OCI-M2 (cell line): ENCODE data around the gene THRSP.
"Not testable (repeated sequence)": the region's sequence is repeated elsewhere in the genome, so short reads cannot be mapped to it uniquely, and the experiment has no call there.

Experiments
- DNase-seq: peaks from one replicate; lab custom pipeline; 2025; ENCODE audit not compliant: unreplicated experiment; lab: John Stamatoyannopoulos, UW

Gene THRSP

DNA sequence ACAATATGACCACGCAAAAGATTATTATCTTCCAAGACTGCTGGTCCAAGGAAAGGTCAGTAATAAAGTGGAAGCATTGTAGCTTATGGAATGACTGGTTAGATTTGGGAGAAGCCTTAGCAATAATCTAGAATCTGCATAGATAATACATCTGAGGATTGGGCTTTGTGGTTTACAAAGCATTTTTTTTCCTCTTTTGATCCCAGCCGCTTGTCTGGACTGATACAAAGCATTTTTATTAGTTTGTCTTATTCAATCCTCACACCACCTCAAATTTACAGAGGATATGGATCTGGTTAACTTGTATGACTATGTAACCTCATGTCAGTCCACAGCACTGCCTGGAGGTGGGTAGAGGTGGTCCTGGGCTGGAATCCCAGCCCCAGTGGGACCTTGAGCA lies 990 bp upstream of the THRSP start:
- DNase-seq = no peak

DNA sequence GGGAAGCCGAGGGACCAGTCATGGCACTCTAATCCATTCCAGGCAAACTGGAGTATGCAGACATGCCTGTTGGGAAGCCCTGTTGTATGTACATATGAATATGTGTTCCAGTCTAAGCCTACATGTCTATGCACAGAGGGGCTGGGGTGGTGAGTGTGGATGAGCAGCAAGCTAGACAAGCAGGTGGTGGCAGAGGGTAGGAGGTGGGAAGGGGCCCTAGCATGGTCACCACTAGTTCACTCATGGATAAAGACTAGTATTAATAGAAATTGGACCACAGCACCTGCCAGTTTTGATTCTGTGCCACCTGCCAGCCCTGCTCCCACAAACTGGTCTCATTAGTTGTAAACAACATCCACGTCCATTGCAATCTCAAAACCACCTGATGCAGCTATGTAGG lies 1.5 kb downstream of the THRSP start:
- no peak for DNase-seq

DNA sequence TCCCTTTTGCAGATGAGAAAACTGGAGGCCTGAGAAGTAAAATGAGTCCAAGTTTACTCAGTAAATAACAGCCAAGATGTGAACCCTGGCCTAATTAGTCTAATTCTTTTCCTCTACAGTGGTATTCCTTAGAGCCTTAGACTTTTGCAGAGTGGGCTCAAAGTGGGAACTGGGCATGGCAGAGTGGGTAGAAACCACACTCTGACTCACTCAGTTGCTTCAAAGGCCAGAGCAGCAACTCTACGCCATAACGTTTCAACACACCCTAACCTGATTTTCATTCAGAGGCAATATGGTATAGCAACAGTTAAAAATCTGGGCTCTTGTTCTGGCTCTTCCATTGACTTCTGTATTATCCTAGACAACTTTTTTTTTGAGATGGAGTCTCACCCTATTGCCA lies 2.8 kb downstream of the THRSP start:
- no peak for DNase-seq

DNA sequence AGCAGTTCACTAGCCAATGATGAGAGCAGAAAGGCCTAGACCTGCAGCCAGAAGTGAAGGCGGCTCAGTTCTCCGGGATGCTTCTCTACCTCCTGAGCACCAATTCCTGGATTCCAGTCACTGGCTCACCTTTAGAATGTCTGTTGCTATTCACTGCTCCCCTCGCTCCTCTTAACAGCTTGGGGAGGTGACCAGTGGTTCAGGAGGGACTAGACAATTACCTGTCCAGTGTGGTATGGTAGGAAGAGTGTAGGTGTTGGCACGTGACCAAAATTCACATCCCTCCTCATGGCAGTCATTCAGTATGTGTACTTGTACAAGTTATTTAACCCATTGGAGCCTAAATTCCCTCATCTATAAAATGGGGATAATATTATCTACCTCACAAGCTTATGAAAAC lies 4.0 kb downstream of the THRSP start:
- no peak for DNase-seq

DNA sequence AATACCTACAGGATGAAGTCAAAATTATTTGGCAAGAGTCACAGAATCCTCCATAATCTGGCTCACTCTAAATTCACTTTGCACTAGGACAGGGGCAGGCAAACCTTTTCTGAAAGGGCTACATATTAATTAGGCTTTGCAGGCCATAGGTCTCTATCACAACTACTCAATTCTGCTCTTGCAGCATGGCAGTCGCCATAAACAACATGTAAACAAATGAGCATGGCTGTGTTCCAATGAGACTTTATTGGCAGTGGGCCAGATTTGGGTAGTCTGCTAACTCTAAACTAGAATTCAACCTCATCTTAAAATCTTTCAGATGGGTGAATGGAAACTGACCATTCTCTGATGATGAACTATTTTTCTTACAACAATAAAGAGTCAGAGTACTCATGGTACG lies 5.8 kb downstream of the THRSP start:
- no peak for DNase-seq

DNA sequence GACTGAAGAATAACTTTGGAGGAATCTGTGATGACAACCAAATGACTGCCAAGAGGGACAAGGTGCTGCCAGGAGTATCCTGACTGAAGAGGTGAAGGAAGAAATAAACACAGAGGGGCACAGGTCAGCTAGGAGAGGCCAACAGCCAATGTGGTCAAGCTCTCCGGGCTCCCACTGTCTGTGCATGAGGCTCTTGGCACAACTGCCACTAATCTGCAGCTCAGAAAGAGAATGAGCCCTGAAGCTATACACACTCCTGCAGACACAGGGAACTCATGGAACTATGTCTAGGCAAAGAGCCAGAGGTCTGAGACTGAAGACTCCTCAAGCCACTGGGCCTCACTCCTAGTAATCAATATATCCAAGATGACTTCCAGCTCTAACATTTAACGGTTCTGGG lies 7.0 kb downstream of the THRSP start:
- no peak for DNase-seq

DNA sequence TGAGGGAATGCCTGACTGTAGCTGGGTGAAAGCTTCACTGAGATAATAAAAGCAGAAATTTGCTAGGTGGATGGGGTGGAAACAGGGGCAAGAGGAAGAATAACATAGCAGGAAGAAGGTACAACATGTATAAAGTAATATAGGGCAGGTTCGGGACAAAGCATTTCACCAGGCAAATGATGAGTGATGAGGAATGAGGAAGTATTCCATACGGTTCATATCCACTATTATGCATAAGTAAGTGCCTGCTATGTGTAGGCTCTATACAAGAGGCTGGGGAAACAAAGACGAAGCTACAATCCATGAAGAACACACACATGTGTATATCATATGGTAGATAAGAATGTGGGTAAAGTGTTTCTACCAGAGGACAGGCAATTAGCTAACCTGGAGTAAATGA lies 8.1 kb downstream of the THRSP start:
- DNase-seq = no peak

DNA sequence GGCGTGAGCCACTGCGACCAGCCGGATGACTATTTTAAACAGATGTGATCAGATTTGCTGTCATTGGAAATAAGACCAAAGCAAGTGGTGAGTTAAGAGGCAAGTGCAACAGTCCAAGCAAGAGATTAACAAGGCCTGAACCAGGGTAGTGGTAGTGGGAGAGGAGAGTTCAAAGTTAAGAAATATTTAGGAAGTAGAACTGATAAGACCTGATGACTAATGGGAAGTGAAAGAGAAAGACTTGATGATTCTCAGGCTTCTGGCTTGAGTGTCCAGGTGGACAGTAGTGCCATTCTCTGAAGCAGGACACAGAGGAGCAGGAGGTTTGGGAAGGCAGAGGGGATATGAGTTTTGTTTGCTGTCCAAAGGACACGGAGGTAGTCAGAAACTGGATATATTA lies 8.8 kb downstream of the THRSP start:
- no peak for DNase-seq

DNA sequence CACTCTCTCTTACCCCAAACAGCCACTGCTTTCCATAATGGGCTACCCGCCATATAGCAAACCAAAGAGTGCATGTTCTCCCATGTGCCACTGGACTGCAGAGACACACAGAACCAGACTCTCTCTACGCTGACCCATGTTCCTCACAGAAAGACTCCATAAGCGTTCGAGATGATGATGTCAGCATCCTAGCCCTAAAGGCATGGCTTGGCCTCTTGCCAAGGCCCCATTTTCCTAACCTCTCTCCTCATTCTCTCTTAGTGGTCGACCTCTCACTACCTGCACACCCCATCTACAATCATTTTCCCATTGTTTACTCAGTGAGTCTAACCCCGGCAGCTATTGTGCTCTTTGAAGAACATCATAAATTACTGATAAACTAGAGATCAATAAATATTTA lies 11.1 kb downstream of the THRSP start:
- DNase-seq = no peak

DNA sequence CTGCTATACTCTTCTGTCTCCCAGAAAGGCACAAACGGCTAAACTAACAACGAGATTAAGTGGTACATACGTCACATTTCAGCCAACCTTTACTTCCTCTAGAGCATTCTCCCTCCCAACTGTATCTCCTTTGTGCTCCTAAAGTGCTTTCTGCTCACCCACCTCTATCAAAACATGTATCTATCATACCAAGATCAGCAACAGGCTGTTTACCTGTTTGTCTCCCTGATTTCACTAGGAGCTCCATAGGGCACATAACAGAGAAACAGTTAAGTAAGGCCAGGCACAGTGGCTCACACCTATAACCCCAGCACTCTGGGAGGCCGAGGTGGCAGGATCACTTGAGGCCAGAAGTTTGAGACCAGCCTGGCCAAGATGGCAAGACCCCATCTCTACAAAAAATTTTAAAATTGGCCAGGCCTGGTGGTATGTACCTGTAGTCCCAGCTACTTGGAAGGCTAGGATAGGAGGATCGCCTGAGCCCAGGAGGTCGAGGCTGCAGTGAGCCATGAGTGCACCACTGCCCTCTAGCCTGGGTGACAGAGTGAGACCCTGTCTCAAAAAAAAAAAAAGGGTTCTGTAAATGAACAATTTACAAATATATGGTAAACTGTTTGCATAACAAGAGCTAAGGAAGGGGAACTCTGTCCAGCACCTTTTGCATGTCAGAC lies 13.2 kb downstream of the THRSP start:
- no peak for DNase-seq

DNA sequence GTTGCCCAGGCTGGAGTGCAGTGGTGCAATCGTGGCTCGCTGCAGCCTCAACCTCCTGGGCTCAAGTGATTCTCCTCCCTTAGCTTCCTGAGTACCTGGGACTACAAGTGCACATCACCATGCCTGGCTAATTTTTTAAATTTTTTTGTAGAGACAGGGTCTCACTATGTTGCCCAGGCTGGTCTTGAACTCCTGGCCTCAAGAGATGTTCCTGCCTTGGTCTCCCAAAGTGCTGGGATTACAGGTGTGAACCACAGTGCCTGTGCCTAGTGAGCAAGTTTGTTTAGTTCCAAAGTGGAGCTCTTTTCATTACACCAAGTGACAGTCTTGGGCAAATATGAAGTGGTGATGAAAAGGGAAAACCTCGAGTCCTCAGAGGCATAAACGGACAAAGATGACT lies 13.9 kb downstream of the THRSP start:
- not testable (repeated sequence) for DNase-seq

DNA sequence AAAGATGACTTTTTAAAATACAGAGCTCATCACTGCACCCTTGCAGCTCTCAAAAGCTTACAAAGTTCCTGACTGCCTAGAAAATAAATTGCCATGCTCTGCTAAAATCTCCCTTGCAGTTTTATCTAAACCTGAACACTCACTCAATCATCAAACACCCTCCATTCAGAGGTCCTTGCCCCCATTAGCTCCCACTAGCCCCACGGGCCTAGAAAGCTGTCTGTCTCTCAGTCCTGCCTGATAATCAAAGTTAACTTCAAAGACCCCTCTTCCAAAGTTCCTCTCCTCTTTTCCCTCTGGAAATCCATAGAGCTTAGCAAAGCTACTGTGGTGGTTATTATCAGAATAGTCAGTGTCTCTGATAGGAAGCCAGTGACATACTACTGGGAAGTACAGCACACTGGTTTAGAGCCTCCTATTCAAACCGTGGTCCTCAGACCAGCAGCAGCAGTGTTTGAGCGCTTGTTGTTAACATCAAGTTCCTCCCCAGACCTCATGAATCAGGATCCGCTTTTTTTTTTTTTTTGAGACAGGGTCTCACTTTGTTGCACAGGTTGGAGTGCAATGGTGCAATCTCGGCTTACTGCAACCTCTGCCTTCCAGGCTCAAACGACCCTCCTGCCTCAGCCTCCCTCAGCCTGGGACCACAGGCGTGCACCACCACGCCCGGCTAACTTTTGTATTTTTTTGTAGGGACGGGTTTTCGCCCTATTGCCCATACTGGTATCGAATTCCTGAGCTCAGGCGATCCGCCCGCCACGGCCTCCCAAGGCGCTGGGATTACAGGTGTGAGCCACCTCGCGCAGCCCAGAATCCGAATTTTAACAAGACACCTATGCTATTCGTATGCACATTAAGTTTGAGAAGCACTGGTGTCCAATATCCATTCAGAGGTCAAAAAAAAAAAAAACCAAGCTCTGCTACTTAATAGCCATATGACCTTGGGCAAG lies 14.8 kb downstream of the THRSP start:
- no peak for DNase-seq

DNA sequence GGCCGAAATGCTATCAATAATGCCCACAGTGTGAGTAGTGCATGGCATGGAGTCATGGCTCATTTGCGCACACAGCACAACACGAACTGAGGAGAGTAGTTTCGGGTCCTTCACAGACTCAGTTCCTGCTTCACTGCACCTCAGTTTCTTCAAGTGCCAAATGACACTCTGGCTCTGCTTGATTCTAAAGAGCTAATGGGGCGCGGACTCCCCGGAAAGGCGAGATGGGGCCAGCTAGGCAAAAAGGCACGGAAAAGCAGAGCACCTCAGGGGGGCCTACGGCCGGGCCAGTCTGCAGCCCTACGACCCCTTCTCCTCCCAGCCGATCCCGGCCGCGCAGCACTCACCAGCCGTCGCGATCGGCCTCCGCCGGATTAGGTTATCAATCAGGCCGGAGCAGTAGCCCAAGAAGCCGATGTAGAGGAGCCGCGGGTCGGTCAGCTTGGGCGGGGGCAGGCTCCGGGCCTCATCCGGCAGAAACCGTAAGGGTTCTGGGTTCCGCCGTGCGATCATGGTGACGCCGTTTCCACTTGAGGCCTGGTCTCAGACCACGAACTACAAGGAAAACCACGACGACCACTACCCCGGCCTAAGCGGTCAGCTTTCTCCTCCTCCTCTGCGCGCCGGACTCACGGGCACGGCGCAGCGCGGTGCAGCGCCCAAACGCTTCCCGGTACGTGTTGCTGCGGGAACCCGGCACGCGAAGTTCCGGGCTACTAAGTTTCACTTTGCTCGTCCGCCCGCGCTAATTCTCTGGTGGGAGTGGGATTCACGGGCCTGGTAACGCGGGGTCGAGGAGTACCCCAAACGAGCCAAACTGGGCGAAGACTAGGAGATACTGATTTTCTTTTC lies 15.8 kb downstream of the THRSP start, which contains the start of gene NDUFC2:
Gene NDUFC2, minus strand, starts transcription at position 631 of the 852 bp plus-strand sequence. Its CDS starts 118 bp downstream, at position 513.
- DNase-seq = peak; percentile 33

DNA sequence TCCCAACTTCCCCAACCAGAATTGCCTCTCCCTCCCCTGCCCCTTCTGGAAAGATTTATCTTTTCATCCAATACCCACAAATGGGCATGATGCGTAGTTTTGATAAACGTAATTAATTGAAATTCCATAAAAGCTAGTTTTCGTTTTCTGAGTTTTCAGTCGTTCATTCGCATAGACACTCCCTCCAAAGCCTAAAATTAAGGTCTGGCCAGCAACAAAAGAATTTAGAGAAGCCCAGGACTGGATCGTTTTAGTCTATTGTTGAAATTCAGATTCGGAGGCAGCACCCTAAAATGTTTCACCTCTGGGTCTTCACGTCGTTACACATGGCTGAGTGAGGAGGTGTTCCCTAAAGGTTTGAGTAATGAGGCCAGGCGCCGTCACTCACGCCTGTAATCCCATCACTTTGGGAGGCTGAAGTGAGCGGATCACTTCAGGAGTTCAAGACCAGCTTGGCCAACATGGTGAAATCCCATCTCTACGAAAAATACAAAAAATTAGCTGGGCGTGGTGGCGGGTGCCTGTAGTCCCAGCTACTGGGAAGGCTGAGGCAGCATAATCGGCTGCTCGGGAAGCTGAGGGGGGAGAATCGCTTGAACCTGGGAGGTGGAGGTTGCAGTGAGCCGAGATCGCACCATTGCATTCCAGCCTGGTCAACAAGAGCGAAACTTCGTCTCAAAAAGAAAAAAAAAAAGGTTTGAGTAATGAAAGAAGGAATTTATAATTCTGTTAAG lies 16.6 kb downstream of the THRSP start:
- DNase-seq = no peak

DNA sequence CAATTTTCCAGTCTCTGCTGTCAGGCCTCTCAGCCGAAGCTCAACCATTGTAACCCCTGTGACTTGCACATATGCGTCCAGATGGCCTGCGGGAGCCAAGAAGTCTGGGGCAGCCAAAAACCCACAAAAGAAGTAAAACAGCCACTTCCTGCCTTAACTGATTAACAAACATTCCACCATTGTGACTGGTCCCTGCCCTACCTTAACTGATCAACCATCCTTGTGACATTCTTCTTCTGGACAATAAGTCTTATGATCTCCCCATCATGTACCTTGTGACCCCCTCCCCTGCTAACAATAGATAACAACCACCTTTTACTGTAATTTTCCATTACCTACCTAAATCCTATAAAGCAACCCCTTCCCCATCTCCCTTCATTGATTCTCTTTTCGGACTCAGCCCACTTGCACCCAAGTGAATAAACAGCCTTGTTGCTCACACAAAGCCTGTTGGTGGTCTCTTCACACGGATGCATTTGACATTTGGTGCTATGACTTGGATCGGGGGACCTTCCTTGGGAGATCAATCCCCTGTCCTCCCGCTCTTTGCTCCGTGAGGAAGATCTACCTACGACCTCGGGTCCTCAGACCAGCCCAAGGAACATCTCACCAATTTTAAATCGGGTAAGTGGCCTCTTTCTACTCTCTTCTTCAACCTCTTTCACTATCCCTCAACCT lies 17.3 kb downstream of the THRSP start:
- DNase-seq = no peak

DNA sequence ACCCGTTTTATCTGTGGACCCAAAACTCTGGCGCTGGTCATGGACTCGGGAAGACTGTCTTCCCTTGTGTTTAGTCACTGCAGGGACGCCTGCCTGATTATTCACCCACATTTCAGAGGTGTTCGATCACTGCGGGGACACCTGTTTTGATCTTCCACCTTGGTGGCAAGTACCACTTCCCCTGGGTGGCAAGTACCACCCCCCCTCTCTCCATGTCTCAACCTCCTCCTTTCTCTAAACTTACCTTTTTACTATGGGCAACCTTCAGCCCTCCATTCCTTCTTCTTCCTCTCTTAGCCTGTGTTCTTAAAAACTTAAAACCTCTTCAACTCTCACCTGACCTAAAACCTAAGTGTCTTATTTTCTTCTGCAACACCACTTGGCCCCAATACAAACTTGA lies 17.9 kb downstream of the THRSP start:
- DNase-seq = no peak

DNA sequence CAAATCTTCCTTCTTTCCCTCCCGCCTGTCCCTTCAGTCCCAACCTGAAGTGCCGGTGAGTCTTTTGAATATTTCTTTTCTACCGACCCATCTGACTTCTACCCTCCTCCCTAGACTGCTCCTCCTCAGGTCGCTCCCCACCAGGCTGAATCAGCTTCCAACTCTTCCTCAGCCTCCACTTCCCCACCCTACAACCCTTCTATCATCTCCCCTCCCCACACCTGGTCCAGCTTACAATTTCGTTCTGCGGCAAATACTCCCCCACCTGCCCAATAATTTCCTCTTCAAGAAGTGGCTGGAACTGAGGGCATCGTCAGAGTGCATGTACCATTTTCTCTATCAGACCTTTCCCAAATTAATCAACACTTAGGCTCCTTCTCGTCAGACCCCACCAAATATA lies 18.5 kb downstream of the THRSP start:
- no peak for DNase-seq

DNA sequence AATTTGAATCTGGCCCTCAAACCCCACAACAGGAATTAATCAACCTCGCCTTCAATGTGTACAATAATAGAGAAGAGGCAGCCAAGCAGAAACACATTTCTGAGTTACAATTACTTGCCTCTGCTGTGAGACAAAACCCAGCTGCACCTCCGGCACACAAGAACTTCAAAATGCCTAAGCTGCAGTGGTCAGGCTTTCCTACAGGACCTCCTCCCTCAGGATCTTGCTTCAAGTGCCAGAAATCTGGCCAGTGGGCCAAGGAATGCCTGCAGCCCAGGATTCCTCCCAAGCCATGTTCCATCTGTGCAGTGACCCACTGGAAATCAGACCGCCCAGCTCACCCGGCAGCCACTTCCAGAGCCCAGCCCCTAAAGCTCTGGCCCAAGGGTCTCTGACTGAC lies 19.4 kb downstream of the THRSP start:
- DNase-seq = no peak

DNA sequence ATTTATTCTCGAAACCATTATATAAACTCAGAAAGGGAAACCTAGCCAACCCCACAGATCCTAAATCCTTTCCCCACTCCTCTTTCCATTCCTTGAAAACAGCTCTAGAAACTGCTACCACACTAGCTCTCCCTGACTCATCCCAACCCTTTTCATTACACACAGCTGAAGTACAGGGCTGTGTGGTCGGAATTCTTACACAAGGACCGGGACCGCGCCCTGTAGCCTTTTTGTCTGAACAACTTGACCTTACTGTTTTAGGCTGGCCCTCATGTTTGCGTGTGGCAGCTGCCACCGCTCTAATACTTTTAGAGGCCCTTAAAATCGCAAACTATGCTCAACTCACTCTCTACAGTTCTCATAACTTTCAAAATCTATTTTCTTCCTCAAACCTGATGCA lies 20.8 kb downstream of the THRSP start:
- not testable (repeated sequence) for DNase-seq

DNA sequence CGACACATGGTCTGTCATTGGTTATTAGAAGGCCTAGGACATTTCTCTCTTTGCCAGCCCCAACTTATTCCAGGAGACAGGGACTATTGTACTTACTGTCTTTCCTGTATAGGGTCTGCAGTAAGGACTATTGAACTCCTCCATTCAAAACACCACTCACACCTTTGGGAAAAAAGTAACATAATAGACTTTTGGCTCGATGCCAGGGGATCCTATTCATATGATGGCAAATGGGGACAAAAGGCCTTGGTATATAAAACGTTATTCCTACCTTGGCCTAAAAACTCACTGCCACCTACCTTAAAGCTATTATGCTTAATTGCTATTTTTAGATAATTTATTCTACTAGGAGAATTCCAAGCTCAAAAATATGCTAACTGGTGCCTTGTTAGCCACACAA lies 22.3 kb downstream of the THRSP start:
- DNase-seq = no peak
